Measurements from ENCODE around the gene VPS35L. TPM values are rescaled to one million over a fixed set of nuclear protein-coding genes. Genes with fewer than 3 reads are reported as not detected.

Gene VPS35L
- total RNA-seq, 1 donor from 2014 or later: 6.8 TPM

- FAIRE-seq: no peak
- peaks cover 3% of the 10 kb centered on the region for H3K36me3 ChIP-seq (ENCODE audit: control insufficient read depth, insufficient read depth, low read length)
- no peak for DNase-seq (ENCODE audit: low read depth)
Measured at GRCh38 chr16:19621445-19621844, 65.9 kb downstream of the VPS35L start.

DNA sequence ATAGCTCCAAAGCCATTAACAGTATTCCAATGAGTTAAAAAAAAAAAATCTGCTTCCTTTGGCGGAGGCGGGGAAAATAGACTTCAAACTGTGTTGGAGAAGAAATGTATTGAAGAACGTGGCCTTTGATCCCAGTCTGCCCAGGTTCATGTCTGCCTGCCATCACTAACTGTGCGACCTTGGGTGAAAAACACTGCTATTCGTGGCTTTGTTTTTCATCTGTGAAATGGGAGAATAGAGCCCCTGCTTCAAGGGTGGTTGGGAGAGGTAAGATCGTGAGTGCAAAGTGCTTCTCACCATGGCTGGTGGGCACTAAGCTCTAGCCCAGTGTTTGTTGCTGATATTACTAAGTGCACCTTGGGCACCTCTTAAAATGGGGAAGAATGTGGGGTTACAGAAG is 69.5 kb downstream of the VPS35L start:
- no peak for DNase-seq (ENCODE audit: low read depth)
- no peak overlapping the region for H3K4me3 ChIP-seq (ENCODE audit: low read depth, low read length)
- no peaks in the 10 kb centered on the region for H3K27me3 ChIP-seq (ENCODE audit: control insufficient read depth, insufficient read depth, low read length)
- H3K36me3 ChIP-seq (ENCODE audit: control insufficient read depth, insufficient read depth, low read length): no peaks in the 10 kb centered on the region
- TF ChIP-seq CTCF (IDR thresholded peaks at IDR 0.05; ENCODE audit: insufficient read depth, low read length, severe bottlenecking): no peak
- no peak for FAIRE-seq

More at GRCh38 chr16:19621445-19621844, 65.9 kb downstream of the VPS35L start:
- Histone ChIP-seq H3K27me3 (ENCODE audit: control insufficient read depth, insufficient read depth, low read length) (no peaks in the 10 kb centered on the region), H3K4me3 (ENCODE audit: low read depth, low read length) (no peak overlapping the region)
- TF ChIP-seq CTCF (IDR thresholded peaks at IDR 0.05; ENCODE audit: insufficient read depth, low read length, severe bottlenecking): no peak

DNA sequence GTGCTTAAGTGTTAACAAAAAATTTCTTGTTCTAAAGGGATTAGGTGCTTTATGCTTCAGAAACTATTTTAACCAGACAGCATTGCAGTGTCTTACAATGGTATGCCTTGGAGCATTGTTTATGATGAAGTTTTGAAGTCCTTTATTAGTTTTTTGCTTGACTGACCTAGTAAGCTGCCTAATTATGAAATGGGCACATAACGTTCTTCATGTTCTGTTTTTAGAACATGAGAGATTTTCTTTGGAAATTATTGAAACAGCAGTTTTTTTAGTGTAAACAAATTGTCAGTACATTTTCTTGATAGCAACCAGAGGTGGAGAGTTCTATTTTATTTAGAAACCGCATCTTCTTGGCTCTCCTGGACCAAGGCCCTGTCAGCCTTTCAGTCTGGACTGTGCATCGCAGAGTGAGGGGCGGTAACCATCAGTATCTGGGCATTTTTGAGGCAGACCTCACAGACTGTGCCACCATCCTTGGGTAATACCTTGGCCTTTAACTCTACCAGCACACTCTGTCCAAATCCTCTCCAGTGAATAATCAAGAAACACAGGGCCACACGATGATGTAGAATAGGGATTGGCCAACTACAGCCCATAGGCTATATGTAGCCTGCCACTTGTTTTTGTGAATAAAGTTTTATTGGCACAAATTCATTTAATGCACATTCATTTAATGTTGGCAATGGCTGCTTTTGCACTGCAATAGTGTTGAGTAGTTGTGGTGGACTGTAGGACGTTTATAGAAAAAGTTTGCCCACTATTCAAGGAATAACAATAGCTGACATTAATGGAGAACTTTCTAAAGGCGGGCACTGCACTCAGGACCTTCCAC is 81.1 kb downstream of the VPS35L start:
- no peak for TF ChIP-seq CTCF (IDR thresholded peaks at IDR 0.05; ENCODE audit: insufficient read depth, low read length, severe bottlenecking)
- Histone ChIP-seq H3K27me3 (ENCODE audit: control insufficient read depth, insufficient read depth, low read length) (no peaks in the 10 kb centered on the region), H3K4me3 (ENCODE audit: low read depth, low read length) (no peak overlapping the region), H3K36me3 (ENCODE audit: control insufficient read depth, insufficient read depth, low read length) (peaks cover 6% of the 10 kb centered on the region)
- FAIRE-seq: no peak
- no peak for DNase-seq (ENCODE audit: low read depth)

- Histone ChIP-seq H3K36me3 (ENCODE audit: control insufficient read depth, insufficient read depth, low read length) (peaks cover 7% of the 10 kb centered on the region), H3K4me3 (ENCODE audit: low read depth, low read length) (no peak overlapping the region), H3K27me3 (ENCODE audit: control insufficient read depth, insufficient read depth, low read length) (no peaks in the 10 kb centered on the region)
- FAIRE-seq (no peak), DNase-seq (ENCODE audit: low read depth) (no peak)
- no peak for TF ChIP-seq CTCF (IDR thresholded peaks at IDR 0.05; ENCODE audit: insufficient read depth, low read length, severe bottlenecking)
Measured at GRCh38 chr16:19639986-19640421, 84.5 kb downstream of the VPS35L start.

GRCh38 chr16:19642501-19642900 is 87.0 kb downstream of the VPS35L start:
- DNase-seq (ENCODE audit: low read depth) (no peak), FAIRE-seq (no peak)
- TF ChIP-seq CTCF (IDR thresholded peaks at IDR 0.05; ENCODE audit: insufficient read depth, low read length, severe bottlenecking): no peak
- H3K4me3 ChIP-seq (ENCODE audit: low read depth, low read length): no peak overlapping the region
- H3K27me3 ChIP-seq (ENCODE audit: control insufficient read depth, insufficient read depth, low read length): no peaks in the 10 kb centered on the region
- peaks cover 7% of the 10 kb centered on the region for H3K36me3 ChIP-seq (ENCODE audit: control insufficient read depth, insufficient read depth, low read length)

All from bronchial epithelial cell (primary cell).